Right hindlimb (tissue), 1 donor: ENCODE results near the gene HP1BP3.
A peak's percentile ranks its signal among the peaks of the same experiment; 100 is the strongest.

ENCODE experiments used
- DNase-seq: peaks from one replicate; pipeline ENCODE4 v3.0.0-alpha.2; 2018

The HP1BP3 gene

GRCh38 chr1:20711285-20712214, 75.6 kb downstream of the HP1BP3 start:
- no peak for DNase-seq

GRCh38 chr1:20710469-20711284, 76.4 kb downstream of the HP1BP3 start:
- DNase-seq, result no peak

GRCh38 chr1:20709868-20710267, 77.2 kb downstream of the HP1BP3 start:
- DNase-seq, result no peak

GRCh38 chr1:20708891-20709290, 78.2 kb downstream of the HP1BP3 start:
- no peak for DNase-seq

GRCh38 chr1:20708057-20708456, 79.0 kb downstream of the HP1BP3 start:
- DNase-seq, result no peak

- DNase-seq, result no peak
Observed at GRCh38 chr1:20706841-20707240, 80.3 kb downstream of the HP1BP3 start.

GRCh38 chr1:20705203-20705755, 81.8 kb downstream of the HP1BP3 start:
- DNase-seq, result no peak

GRCh38 chr1:20704390-20705202, 82.5 kb downstream of the HP1BP3 start:
- DNase-seq, result no peak

GRCh38 chr1:20703124-20703756, 83.9 kb downstream of the HP1BP3 start:
- DNase-seq, result no peak

GRCh38 chr1:20702416-20702815, 84.7 kb downstream of the HP1BP3 start:
- no peak for DNase-seq

- DNase-seq, result no peak
Observed at GRCh38 chr1:20701847-20702246, 85.3 kb downstream of the HP1BP3 start.

GRCh38 chr1:20701446-20701845, 85.7 kb downstream of the HP1BP3 start:
- no peak for DNase-seq

GRCh38 chr1:20700636-20701215, 86.4 kb downstream of the HP1BP3 start:
- DNase-seq, result no peak

- peak; percentile 63 for DNase-seq
Observed at GRCh38 chr1:20699558-20699957, 87.5 kb downstream of the HP1BP3 start.

GRCh38 chr1:20698195-20698910, 88.8 kb downstream of the HP1BP3 start:
- no peak for DNase-seq

GRCh38 chr1:20697563-20697962, 89.5 kb downstream of the HP1BP3 start:
- DNase-seq, result no peak

GRCh38 chr1:20696397-20697333, 90.4 kb downstream of the HP1BP3 start:
- peak; percentile 91 for DNase-seq

- no peak for DNase-seq
Observed at GRCh38 chr1:20695515-20695914, 91.6 kb downstream of the HP1BP3 start.

GRCh38 chr1:20693623-20694022, 93.5 kb downstream of the HP1BP3 start:
- no peak for DNase-seq
